Stimulated activated CD4-positive, alpha-beta T cell treated with anti-CD3 and anti-CD28 coated beads, TNF-alpha, amount 100 ng/mL, for 1 hour (primary cell): ENCODE data around the gene CALML3.

Experiments
- DNase-seq, 3 donors: peaks; one replicate each; pipeline ENCODE4 v3.0.0-alpha.2; 2020; ENCODE audit warnings: low read depth in 3 of 3, low spot score in 1 of 3

The CALML3 gene

GRCh38 chr10:5538446-5538845 is 13.7 kb downstream of the CALML3 start:
- no peak for DNase-seq

GRCh38 chr10:5538892-5539651 is 14.3 kb downstream of the CALML3 start:
- DNase-seq, result no peak

GRCh38 chr10:5540080-5540479 is 15.3 kb downstream of the CALML3 start:
- no peak for DNase-seq

- DNase-seq, result no peak
Observed at GRCh38 chr10:5540891-5541290, 16.1 kb downstream of the CALML3 start.

GRCh38 chr10:5542100-5542499 is 17.3 kb downstream of the CALML3 start:
- no peak for DNase-seq

- DNase-seq, result no peak
Observed at GRCh38 chr10:5543623-5544022, 18.9 kb downstream of the CALML3 start.

- DNase-seq, result no peak
Observed at GRCh38 chr10:5544216-5544805, 19.6 kb downstream of the CALML3 start.

GRCh38 chr10:5545011-5545410 is 20.2 kb downstream of the CALML3 start:
- DNase-seq, result no peak

- DNase-seq, result no peak
Observed at GRCh38 chr10:5545426-5545777, 20.6 kb downstream of the CALML3 start.

GRCh38 chr10:5545778-5546710 is 21.3 kb downstream of the CALML3 start:
- DNase-seq, result no peak

- no peak for DNase-seq
Observed at GRCh38 chr10:5546891-5547680, 22.3 kb downstream of the CALML3 start.

GRCh38 chr10:5547681-5547930 is 22.8 kb downstream of the CALML3 start:
- no peak for DNase-seq

- DNase-seq, result no peak
Observed at GRCh38 chr10:5547931-5548660, 23.3 kb downstream of the CALML3 start.

- DNase-seq, result no peak
Observed at GRCh38 chr10:5549462-5550249, 24.9 kb downstream of the CALML3 start.

GRCh38 chr10:5550250-5550545 is 25.4 kb downstream of the CALML3 start:
- no peak for DNase-seq

- DNase-seq, result no peak
Observed at GRCh38 chr10:5550621-5551530, 26.1 kb downstream of the CALML3 start.

GRCh38 chr10:5551531-5552375 is 27.0 kb downstream of the CALML3 start:
- DNase-seq, result peak in 1 of 3 donors; percentile 64
